Kidney glomerular epithelial cell (primary cell): Measurements from ENCODE around the gene GARIN1A.
"Not testable (repeated sequence)": the region's sequence is repeated elsewhere in the genome, so short reads cannot be mapped to it uniquely, and the experiment has no call there.

Experiments
- DNase-seq: peaks from one replicate; lab custom pipeline; 2025; lab: John Stamatoyannopoulos, UW

The GARIN1A gene

GRCh38 chr7:128671992-128672391, at the start of gene GARIN1A:
TSS of gene GARIN1A (plus strand) at chr7:128672292. CDS start at chr7:128672398, 106 bp downstream.
- DNase-seq = no peak

GRCh38 chr7:128627124-128627523, 45.0 kb upstream of the GARIN1A start:
- not testable (repeated sequence) for DNase-seq

GRCh38 chr7:128633915-128634314, 38.2 kb upstream of the GARIN1A start:
- DNase-seq = not testable (repeated sequence)

- DNase-seq = not testable (repeated sequence)
Observed at GRCh38 chr7:128645206-128645605, 26.9 kb upstream of the GARIN1A start.

- DNase-seq = not testable (repeated sequence)
Observed at GRCh38 chr7:128645844-128646243, 26.2 kb upstream of the GARIN1A start.

- DNase-seq = not testable (repeated sequence)
Observed at GRCh38 chr7:128646877-128647276, 25.2 kb upstream of the GARIN1A start.

- DNase-seq = not testable (repeated sequence)
Observed at GRCh38 chr7:128651096-128651495, 21.0 kb upstream of the GARIN1A start.

GRCh38 chr7:128652606-128653005, 19.5 kb upstream of the GARIN1A start:
- not testable (repeated sequence) for DNase-seq

GRCh38 chr7:128653197-128653596, 18.9 kb upstream of the GARIN1A start:
- DNase-seq = not testable (repeated sequence)

GRCh38 chr7:128654080-128654479, 18.0 kb upstream of the GARIN1A start:
- DNase-seq = not testable (repeated sequence)

GRCh38 chr7:128654501-128654900, 17.6 kb upstream of the GARIN1A start:
- DNase-seq = not testable (repeated sequence)

- DNase-seq = not testable (repeated sequence)
Observed at GRCh38 chr7:128658428-128658827, 13.7 kb upstream of the GARIN1A start.

GRCh38 chr7:128660596-128660995, 11.5 kb upstream of the GARIN1A start:
- DNase-seq = no peak

GRCh38 chr7:128661446-128661845, 10.6 kb upstream of the GARIN1A start:
- no peak for DNase-seq

- DNase-seq = no peak
Observed at GRCh38 chr7:128662091-128662490, 10.0 kb upstream of the GARIN1A start.

GRCh38 chr7:128663223-128663622, 8.9 kb upstream of the GARIN1A start:
- DNase-seq = not testable (repeated sequence)

- no peak for DNase-seq
Observed at GRCh38 chr7:128665057-128665456, 7.0 kb upstream of the GARIN1A start.

- DNase-seq = no peak
Observed at GRCh38 chr7:128666200-128666599, 5.9 kb upstream of the GARIN1A start.

GRCh38 chr7:128672927-128673517, 930 bp downstream of the GARIN1A start:
- DNase-seq = no peak

- DNase-seq = no peak
Observed at GRCh38 chr7:128673571-128673970, 1.5 kb downstream of the GARIN1A start.

GRCh38 chr7:128676665-128677064, 4.6 kb downstream of the GARIN1A start:
- DNase-seq = no peak

GRCh38 chr7:128679920-128680319, 7.8 kb downstream of the GARIN1A start:
- no peak for DNase-seq

GRCh38 chr7:128681794-128682537, 9.9 kb downstream of the GARIN1A start:
- no peak for DNase-seq
